Measurements from ENCODE around the gene FER. TPM values are rescaled to one million over a fixed set of nuclear protein-coding genes. Genes with fewer than 3 reads are reported as not detected.

The FER gene
- total RNA-seq, 4 donors from 2014 or later: 2.2 to 7.5 (median 3.7) TPM

- H3K9me3 ChIP-seq: no peaks in the 10 kb centered on the region
- no peaks in the 10 kb centered on the region for H3K4me1 ChIP-seq
- DNase-seq (no peak), ATAC-seq (no peak)
- intact Hi-C loops (cut with DNase I; ENCODE audit: low total_unique reads): no loop called here
- H3K27ac ChIP-seq: no peak overlapping the region
- TF ChIP-seq POLR2A (IDR thresholded peaks at IDR 0.05): no peak
- TF ChIP-seq, protein P1, sequence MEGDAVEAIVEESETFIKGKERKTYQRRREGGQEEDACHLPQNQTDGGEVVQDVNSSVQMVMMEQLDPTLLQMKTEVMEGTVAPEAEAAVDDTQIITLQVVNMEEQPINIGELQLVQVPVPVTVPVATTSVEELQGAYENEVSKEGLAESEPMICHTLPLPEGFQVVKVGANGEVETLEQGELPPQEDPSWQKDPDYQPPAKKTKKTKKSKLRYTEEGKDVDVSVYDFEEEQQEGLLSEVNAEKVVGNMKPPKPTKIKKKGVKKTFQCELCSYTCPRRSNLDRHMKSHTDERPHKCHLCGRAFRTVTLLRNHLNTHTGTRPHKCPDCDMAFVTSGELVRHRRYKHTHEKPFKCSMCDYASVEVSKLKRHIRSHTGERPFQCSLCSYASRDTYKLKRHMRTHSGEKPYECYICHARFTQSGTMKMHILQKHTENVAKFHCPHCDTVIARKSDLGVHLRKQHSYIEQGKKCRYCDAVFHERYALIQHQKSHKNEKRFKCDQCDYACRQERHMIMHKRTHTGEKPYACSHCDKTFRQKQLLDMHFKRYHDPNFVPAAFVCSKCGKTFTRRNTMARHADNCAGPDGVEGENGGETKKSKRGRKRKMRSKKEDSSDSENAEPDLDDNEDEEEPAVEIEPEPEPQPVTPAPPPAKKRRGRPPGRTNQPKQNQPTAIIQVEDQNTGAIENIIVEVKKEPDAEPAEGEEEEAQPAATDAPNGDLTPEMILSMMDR (IDR thresholded peaks at IDR 0.05 in 4 of 5, conservative IDR thresholded peaks at IDR 0.05 in 1 of 5): no peak
- H3K27me3 ChIP-seq: no peaks in the 10 kb centered on the region
- H3K4me3 ChIP-seq: no peak overlapping the region
- no peaks in the 10 kb centered on the region for H3K36me3 ChIP-seq
- in situ Hi-C loops (cut with MboI; ENCODE audit: low sequenced_read_pairs in 4 of 4): no loop called here
These were observed 50.3 kb downstream of the FER start for GRCh38 chr5:108797986-108798385.

DNA sequence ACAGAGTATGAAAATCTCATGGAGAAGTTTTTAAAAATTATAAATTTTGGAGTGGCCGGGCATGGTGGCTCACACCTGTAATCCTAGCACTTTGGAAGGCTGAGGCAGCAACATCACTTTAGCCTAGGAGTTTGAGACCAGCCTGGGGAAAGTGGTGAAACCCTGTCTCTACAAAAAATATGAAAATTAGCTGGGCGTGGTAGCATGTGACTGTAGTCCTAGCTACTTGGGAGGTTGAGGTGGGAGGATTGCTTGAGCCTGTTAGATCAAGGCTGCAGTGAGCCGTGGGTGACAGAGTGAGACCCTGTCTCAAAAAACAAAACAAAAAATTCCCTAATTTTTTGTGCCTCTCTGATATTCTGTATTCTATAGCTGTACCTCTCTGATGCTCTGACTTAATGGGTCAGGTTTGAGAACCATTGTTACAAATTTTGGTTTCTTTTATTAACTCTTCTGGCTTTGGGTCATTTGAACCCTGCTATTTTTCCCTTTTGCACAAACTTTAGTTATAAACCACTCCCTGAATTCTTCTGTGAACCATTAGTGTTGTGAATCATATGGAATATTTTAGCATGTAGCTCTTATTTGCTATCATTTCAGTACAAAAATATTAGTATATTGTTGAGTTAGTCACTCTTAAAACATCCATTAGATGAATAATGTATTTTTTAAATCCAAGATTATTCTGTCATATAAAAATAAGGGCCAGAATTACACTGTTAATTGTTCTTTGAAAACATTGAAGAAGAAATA, 51.0 kb downstream of the FER start:
- in situ Hi-C loops (cut with MboI; ENCODE audit: low sequenced_read_pairs in 4 of 4): no loop called here
- no peaks in the 10 kb centered on the region for H3K4me1 ChIP-seq
- no peaks in the 10 kb centered on the region for H3K9me3 ChIP-seq
- H3K27me3 ChIP-seq: no peaks in the 10 kb centered on the region
- H3K27ac ChIP-seq: no peak overlapping the region
- intact Hi-C loops (cut with DNase I; ENCODE audit: low total_unique reads): no loop called here
- no peak overlapping the region for H3K4me3 ChIP-seq
- DNase-seq: no peak
- ATAC-seq: no peak
- no peaks in the 10 kb centered on the region for H3K36me3 ChIP-seq
- no peak for TF ChIP-seq POLR2A (IDR thresholded peaks at IDR 0.05)
- TF ChIP-seq, protein P1 (IDR thresholded peaks at IDR 0.05 in 4 of 5, conservative IDR thresholded peaks at IDR 0.05 in 1 of 5): no peak

GRCh38 chr5:108801301-108801700, 53.6 kb downstream of the FER start:
- Histone ChIP-seq H3K4me3 (no peak overlapping the region), H3K36me3 (no peaks in the 10 kb centered on the region), H3K4me1 (no peaks in the 10 kb centered on the region), H3K27me3 (no peaks in the 10 kb centered on the region), H3K9me3 (no peaks in the 10 kb centered on the region), H3K27ac (no peak overlapping the region)
- intact Hi-C loops (cut with DNase I; ENCODE audit: low total_unique reads) (no loop called here), in situ Hi-C loops (cut with MboI; ENCODE audit: low sequenced_read_pairs in 4 of 4) (no loop called here)
- no peak for ATAC-seq
- TF ChIP-seq POLR2A (IDR thresholded peaks at IDR 0.05): no peak
- TF ChIP-seq, protein P1 (IDR thresholded peaks at IDR 0.05 in 4 of 5, conservative IDR thresholded peaks at IDR 0.05 in 1 of 5): no peak
- DNase-seq: no peak

DNA sequence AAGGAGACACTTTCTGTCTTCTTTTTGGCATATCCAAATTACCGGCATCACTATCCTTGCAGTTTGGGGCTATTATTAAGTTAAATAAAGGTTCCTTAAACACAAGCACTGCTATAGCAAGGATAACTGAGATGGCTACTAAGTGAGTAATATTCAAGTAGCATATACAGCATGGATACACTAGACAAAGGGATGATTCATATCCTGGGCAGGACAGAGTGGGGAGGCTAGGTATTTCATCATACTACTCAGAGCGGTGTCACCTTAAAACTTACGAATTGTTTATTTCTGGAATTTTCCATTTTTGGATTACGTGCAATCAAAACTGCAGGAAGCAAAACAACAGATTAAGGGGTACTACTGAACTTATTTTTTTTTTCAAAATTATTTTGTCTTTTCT, 54.1 kb downstream of the FER start:
- Histone ChIP-seq H3K36me3 (no peaks in the 10 kb centered on the region), H3K9me3 (no peaks in the 10 kb centered on the region), H3K4me3 (no peak overlapping the region), H3K4me1 (no peaks in the 10 kb centered on the region), H3K27ac (no peak overlapping the region), H3K27me3 (no peaks in the 10 kb centered on the region)
- in situ Hi-C loops (cut with MboI; ENCODE audit: low sequenced_read_pairs in 4 of 4) (no loop called here), intact Hi-C loops (cut with DNase I; ENCODE audit: low total_unique reads) (no loop called here)
- ATAC-seq (no peak), DNase-seq (no peak)
- TF ChIP-seq, protein P1 (IDR thresholded peaks at IDR 0.05 in 4 of 5, conservative IDR thresholded peaks at IDR 0.05 in 1 of 5): no peak
- no peak for TF ChIP-seq POLR2A (IDR thresholded peaks at IDR 0.05)

GRCh38 chr5:108810717-108811116, 63.0 kb downstream of the FER start:
- Histone ChIP-seq H3K27me3 (no peaks in the 10 kb centered on the region), H3K27ac (no peak overlapping the region), H3K4me3 (no peak overlapping the region), H3K36me3 (no peaks in the 10 kb centered on the region), H3K4me1 (peaks cover 3 to 10% of the 10 kb centered on the region in 2 donors), H3K9me3 (no peaks in the 10 kb centered on the region)
- DNase-seq (no peak), ATAC-seq (no peak)
- TF ChIP-seq, protein P1 (IDR thresholded peaks at IDR 0.05 in 4 of 5, conservative IDR thresholded peaks at IDR 0.05 in 1 of 5): no peak
- no peak for TF ChIP-seq POLR2A (IDR thresholded peaks at IDR 0.05)
- intact Hi-C loops (cut with DNase I; ENCODE audit: low total_unique reads): no loop called here
- in situ Hi-C loops (cut with MboI; ENCODE audit: low sequenced_read_pairs in 4 of 4): no loop called here

Measured in gastrocnemius medialis (tissue), 4 donors.